Parathyroid adenoma (tissue), 2 donors: ENCODE measurements around the gene LCOR.
"Not testable (repeated sequence)": the region's sequence is repeated elsewhere in the genome, so short reads cannot be mapped to it uniquely, and the experiment has no call there.

Experiments
- H2AFZ ChIP-seq: fragments of 300-600 bp; sonication (generic); one replicate; pipeline ENCODE4 v1.7.0; 2017; ENCODE audit warnings: antibody characterized with exemption, mild to moderate bottlenecking
- H3K27ac ChIP-seq: fragments of 300-600 bp; sonication (generic); one replicate; pipeline ENCODE4 v1.7.0; 2017
- H3K27me3 ChIP-seq: fragments of 300-600 bp; sonication (generic); one replicate; pipeline ENCODE4 v1.7.0; 2017; ENCODE audit warnings: low read length; ENCODE audit not compliant: control insufficient read depth, insufficient read depth
- H3K36me3 ChIP-seq: fragments of 300-600 bp; sonication (generic); one replicate; pipeline ENCODE4 v1.7.0; 2017; ENCODE audit warnings: low read length; ENCODE audit not compliant: control insufficient read depth, insufficient read depth
- H3K4me1 ChIP-seq: fragments of 300-600 bp; sonication (generic); one replicate; pipeline ENCODE4 v1.7.0; 2017; ENCODE audit warnings: control low read depth
- H3K4me2 ChIP-seq: fragments of 300-600 bp; sonication (generic); one replicate; pipeline ENCODE4 v1.7.0; 2017; ENCODE audit warnings: low read length
- H3K4me3 ChIP-seq: fragments of 300-600 bp; sonication (generic); one replicate; pipeline ENCODE4 v1.7.0; 2017; ENCODE audit warnings: low read depth, low read length
- H3K79me2 ChIP-seq: fragments of 300-600 bp; sonication (generic); one replicate; pipeline ENCODE4 v1.7.0; 2017; ENCODE audit warnings: control low read depth
- H3K9ac ChIP-seq: fragments of 300-600 bp; sonication (generic); one replicate; pipeline ENCODE4 v1.7.0; 2017; ENCODE audit warnings: mild to moderate bottlenecking
- H3K9me3 ChIP-seq: fragments of 300-600 bp; sonication (generic); one replicate; pipeline ENCODE4 v1.7.0; 2017; ENCODE audit warnings: low read length; ENCODE audit not compliant: control insufficient read depth
- CTCF ChIP-seq: fragments of 300-600 bp; sonication (generic); IDR thresholded peaks from one replicate; pipeline ENCODE4 v1.7.0; 2017; ENCODE audit warnings: antibody characterized with exemption, mild to moderate bottlenecking
- donor health status: primary hyperparathyroidism.

Gene LCOR

GRCh38 chr10:96842896-96843723, 11.0 kb downstream of the LCOR start:
- Histone ChIP-seq H3K4me3 (no peak overlapping the region), H3K27ac (no peak overlapping the region), H3K79me2 (peaks cover 71% of the 10 kb centered on the region), H3K9me3 (no peaks in the 10 kb centered on the region), H3K27me3 (no peaks in the 10 kb centered on the region), H2AFZ (no peak overlapping the region), H3K4me1 (peaks cover 12% of the 10 kb centered on the region), H3K4me2 (no peak overlapping the region), H3K36me3 (no peaks in the 10 kb centered on the region), H3K9ac (no peak overlapping the region)
- TF ChIP-seq CTCF = no peak

- no peak overlapping the region for H3K4me2 ChIP-seq
- peaks cover 12% of the 10 kb centered on the region for H3K4me1 ChIP-seq
- TF ChIP-seq CTCF = no peak
These were observed 11.7 kb downstream of the LCOR start for GRCh38 chr10:96843823-96844222.

GRCh38 chr10:96846395-96846794, 14.3 kb downstream of the LCOR start:
- H3K9me3 ChIP-seq = no peaks in the 10 kb centered on the region
- no peak overlapping the region for H3K27ac ChIP-seq
- no peak overlapping the region for H3K4me2 ChIP-seq
- TF ChIP-seq CTCF = no peak
- H3K36me3 ChIP-seq = no peaks in the 10 kb centered on the region
- H3K27me3 ChIP-seq = no peaks in the 10 kb centered on the region
- no peak overlapping the region for H3K9ac ChIP-seq
- H3K4me3 ChIP-seq = no peak overlapping the region
- H3K79me2 ChIP-seq = peaks cover 58% of the 10 kb centered on the region
- H2AFZ ChIP-seq = no peak overlapping the region
- H3K4me1 ChIP-seq = peaks cover 9% of the 10 kb centered on the region

More at GRCh38 chr10:96843823-96844222, 11.7 kb downstream of the LCOR start:
- H3K9ac ChIP-seq = no peak overlapping the region
- peaks cover 64% of the 10 kb centered on the region for H3K79me2 ChIP-seq
- no peak overlapping the region for H3K4me3 ChIP-seq
- no peak overlapping the region for H3K27ac ChIP-seq
- no peaks in the 10 kb centered on the region for H3K9me3 ChIP-seq
- H3K36me3 ChIP-seq = no peaks in the 10 kb centered on the region
- no peaks in the 10 kb centered on the region for H3K27me3 ChIP-seq
- no peak overlapping the region for H2AFZ ChIP-seq

GRCh38 chr10:96846926-96847325, 14.8 kb downstream of the LCOR start:
- H3K27ac ChIP-seq = no peak overlapping the region

GRCh38 chr10:96847356-96847755, 15.3 kb downstream of the LCOR start:
- H3K27ac ChIP-seq, H3K4me2 ChIP-seq, H3K9me3 ChIP-seq, H3K4me1 ChIP-seq, H3K9ac ChIP-seq, H3K27me3 ChIP-seq, H2AFZ ChIP-seq, H3K36me3 ChIP-seq, H3K4me3 ChIP-seq: not testable (repeated sequence)
- H3K79me2 ChIP-seq = peaks cover 51% of the 10 kb centered on the region

More at GRCh38 chr10:96846926-96847325, 14.8 kb downstream of the LCOR start:
- Histone ChIP-seq H3K36me3 (no peaks in the 10 kb centered on the region), H3K9me3 (no peaks in the 10 kb centered on the region), H3K79me2 (peaks cover 55% of the 10 kb centered on the region), H3K4me1 (peaks cover 9% of the 10 kb centered on the region), H3K9ac (no peak overlapping the region), H3K27me3 (no peaks in the 10 kb centered on the region), H3K4me2 (no peak overlapping the region), H2AFZ (no peak overlapping the region), H3K4me3 (no peak overlapping the region)
- no peak for TF ChIP-seq CTCF
